ENCODE results near the gene MEIS1.

DNA sequence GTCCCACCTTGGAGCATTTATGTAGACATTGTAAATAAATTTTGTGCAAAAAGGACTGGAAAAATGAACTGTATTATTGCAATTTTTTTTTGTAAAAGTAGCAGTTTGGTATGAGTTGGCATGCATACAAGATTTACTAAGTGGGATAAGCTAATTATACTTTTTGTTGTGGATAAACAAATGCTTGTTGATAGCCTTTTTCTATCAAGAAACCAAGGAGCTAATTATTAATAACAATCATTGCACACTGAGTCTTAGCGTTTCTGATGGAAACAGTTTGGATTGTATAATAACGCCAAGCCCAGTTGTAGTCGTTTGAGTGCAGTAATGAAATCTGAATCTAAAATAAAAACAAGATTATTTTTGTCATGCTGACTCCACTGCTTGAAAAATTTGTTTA is 137.5 kb downstream of the MEIS1 start:
- no peak for TF ChIP-seq POLR2A (IDR thresholded peaks at IDR 0.05)
- TF ChIP-seq, protein P1, sequence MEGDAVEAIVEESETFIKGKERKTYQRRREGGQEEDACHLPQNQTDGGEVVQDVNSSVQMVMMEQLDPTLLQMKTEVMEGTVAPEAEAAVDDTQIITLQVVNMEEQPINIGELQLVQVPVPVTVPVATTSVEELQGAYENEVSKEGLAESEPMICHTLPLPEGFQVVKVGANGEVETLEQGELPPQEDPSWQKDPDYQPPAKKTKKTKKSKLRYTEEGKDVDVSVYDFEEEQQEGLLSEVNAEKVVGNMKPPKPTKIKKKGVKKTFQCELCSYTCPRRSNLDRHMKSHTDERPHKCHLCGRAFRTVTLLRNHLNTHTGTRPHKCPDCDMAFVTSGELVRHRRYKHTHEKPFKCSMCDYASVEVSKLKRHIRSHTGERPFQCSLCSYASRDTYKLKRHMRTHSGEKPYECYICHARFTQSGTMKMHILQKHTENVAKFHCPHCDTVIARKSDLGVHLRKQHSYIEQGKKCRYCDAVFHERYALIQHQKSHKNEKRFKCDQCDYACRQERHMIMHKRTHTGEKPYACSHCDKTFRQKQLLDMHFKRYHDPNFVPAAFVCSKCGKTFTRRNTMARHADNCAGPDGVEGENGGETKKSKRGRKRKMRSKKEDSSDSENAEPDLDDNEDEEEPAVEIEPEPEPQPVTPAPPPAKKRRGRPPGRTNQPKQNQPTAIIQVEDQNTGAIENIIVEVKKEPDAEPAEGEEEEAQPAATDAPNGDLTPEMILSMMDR (IDR thresholded peaks at IDR 0.05): no peak
